Epidermal melanocyte (primary cell): ENCODE data around the gene GNGT2.
A peak's percentile ranks its signal among the peaks of the same experiment; 100 is the strongest.

ENCODE experiments used
- DNase-seq: peaks from one replicate; pipeline ENCODE4 v3.0.0; 2011; ENCODE audit warnings: low spot score; ENCODE audit not compliant: insufficient read length

Gene GNGT2

DNA sequence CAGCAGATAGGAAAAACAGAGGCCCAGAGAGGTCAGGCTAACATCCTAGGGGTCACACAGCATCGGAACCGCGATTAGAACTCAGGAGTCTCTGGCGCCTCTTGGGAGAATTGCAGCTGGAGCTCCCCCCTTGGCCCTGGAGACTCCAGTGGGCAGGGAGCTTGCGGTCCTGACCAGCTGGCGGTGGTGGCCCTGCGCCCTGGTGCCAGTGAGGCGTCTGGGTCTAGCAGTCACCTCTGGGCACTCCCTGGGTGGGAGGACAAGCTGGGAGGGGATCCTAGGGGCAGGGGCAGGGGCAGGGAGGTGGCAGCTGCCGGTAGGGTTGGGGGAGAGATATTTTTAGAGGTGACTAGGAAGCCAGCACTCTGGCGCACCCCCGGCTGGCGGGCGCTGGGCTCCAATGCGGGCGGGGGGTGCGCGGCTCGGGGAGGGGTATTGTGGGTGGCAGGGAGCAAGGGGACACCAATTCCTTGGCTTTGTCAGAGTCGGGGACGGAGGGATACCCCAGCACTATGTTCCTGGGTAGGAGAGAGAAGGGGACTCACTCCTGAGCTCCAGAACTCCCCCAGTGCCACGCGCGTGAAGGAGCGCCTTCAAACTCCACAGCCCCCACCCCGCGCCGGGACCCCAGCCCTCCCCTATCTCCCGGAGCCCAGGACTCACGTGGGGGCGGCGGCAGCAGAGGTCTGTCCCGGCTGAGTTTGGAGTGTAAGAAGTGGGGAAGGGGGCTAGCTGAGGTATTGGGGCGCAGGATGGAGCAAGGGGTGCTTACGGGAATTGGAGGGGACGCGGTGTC is 19.6 kb upstream of the GNGT2 start:
- DNase-seq: no peak

GRCh38 chr17:49229076-49229804 is 18.9 kb upstream of the GNGT2 start:
- no peak for DNase-seq

GRCh38 chr17:49227436-49228261 is 17.3 kb upstream of the GNGT2 start:
- peak; percentile 80 for DNase-seq

GRCh38 chr17:49226771-49227435 is 16.5 kb upstream of the GNGT2 start:
- DNase-seq: no peak

GRCh38 chr17:49225554-49226236 is 15.3 kb upstream of the GNGT2 start:
- DNase-seq: no peak

- DNase-seq: no peak
Measured at GRCh38 chr17:49224997-49225337, 14.6 kb upstream of the GNGT2 start.

- DNase-seq: no peak
Measured at GRCh38 chr17:49224198-49224996, 14.0 kb upstream of the GNGT2 start.

DNA sequence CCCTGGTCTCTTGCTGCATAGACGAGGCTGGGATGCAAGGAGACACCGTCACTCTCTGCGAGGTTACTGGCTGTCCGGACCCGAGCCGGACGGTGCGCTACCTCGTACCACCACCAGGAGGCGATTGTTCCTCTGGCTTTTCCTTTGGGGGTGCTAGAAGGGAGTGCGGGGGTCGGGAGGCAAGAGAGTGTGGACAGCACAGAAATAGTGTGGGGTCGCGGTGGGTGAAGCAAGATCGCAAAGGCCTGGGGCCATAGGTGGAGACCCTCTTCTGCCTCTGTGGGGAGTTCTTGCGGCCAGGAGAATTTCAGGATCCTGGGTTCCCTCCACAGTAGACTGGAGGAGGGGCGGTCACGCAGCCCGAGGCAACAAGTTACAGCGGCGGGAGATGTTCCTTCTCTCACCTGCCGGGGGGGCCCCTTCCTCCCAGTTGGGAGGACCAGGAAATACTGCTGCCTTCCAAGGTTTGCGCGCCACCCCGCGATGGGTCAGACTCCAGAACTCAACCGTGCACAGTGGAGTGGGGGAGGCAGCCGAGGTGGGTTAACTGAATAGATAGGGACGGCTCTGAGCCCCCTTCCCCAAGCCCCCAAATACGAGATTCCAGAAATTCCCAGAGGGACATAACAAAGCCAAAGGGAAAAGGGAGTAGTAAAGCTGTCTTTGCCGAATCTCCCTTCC is 13.3 kb upstream of the GNGT2 start:
- peak; percentile 70 for DNase-seq

DNA sequence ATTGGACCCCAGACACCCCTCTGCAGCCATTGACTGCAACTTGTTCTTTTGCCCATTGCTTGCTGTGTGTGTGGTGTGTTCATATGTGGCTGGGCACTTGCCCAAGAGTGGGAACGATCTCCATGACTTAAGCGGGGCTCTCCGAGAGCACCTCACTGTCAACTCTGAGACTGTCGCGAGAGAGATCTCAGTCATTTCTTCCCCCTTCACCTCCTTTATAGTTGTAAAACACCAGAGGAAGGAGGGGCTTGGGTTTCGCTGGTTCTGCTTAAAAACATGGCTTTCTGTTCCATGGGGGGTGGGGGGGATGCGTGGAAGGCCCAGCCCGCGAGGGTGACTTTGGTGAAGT is 12.8 kb upstream of the GNGT2 start:
- no peak for DNase-seq

DNA sequence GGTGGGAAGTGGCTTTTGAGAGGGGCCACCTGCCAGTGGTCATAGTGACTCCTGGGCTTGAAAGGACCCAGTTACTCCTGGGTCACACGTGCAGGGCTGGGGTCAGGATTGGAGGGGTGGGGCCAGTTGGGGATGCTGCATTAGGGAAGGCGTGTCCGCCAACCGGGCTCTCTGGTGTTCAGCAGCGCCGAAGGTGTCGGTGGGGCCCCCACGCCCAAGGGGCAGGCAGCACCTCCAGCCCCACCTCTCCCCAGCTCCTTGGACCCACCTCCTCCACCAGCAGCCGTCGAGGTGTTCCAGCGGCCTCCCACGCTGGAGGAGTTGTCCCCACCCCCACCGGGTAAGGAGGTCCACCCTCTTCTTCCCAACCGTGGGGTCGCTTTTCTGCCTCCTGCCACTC is 9.6 kb upstream of the GNGT2 start:
- DNase-seq: no peak

DNA sequence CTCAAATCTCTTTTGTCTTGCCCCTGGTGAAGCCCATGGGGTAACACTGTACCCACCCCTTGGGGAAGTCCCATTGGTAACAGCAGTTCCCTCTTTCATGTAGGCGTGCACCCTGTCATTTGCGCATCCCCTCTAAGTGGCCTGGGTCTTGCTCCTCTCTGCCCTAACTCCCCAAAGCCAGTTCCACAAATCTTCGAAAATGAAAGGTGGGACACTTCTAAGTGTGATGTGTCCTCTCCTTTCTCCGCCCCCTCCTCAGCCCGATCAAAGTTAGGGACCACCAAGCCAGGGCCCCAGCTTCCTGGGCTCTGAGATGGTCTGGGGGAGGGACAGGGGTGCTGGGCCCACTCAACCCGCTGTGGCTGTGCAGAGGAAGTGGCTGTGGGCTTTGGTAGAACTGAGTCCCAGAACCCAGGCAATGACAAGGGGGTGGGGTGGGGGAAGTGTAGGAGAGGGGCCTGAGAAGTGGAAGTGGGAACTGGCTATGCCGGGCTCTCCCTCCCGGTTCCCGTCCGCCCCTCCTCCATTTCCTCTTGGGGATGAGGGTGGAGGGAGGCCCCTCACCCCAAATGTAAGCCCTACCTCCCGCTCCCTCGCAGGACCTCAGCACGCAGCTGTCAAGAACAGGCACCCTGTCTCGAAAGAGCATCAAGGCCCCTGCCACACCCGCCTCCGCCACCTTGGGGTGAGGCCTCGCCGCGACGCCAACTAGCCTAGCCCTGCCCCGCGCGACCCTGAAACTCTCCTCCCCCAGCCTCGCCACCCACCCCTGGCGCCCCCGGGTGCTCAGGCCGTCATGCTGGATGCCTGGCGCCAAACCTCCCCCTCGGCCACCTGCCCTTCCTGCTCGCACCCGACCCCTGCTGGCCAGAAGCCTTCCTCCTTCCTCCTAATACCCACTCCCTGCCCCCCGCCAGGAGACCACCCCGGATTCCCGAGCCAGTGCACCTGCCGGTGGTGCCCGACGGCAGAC is 8.9 kb upstream of the GNGT2 start:
- peak; percentile 15 for DNase-seq

- peak; percentile 17 for DNase-seq
Measured at GRCh38 chr17:49217651-49218413, 7.5 kb upstream of the GNGT2 start.

DNA sequence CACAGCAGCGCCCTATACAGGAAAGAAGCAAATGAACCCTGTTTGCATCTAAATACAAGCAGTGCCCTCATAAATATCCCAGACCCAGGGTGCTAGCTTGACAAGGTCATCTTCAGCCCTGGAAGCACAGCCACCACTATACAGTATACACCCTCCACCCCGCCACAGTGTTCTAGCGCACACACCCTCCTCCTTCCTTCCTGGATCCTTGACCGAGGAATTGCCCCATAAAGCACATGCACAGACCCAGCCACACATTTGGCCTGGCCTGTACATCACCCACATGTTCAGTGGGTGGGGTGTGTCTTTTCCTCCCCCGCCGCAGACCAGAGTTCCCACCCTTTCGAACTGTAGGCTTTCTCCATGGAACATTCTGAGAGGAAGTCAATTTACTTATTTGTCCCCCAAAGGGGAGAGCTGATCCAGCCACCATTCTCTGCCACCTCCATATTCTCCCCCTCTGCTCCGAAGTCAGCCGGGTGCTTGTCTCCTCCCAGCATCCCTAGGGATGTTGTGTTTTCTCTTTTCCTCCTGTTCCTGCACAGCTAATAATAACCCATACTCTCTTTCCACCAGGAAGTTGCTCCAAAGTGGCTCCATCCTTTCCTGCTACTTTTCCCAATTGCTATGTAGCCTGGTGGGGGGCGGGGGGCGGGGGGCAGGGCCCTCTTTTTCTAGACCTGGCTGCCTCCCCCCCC is 6.7 kb upstream of the GNGT2 start:
- no peak for DNase-seq

GRCh38 chr17:49216482-49216881 is 6.1 kb upstream of the GNGT2 start:
- peak; percentile 4 for DNase-seq

DNA sequence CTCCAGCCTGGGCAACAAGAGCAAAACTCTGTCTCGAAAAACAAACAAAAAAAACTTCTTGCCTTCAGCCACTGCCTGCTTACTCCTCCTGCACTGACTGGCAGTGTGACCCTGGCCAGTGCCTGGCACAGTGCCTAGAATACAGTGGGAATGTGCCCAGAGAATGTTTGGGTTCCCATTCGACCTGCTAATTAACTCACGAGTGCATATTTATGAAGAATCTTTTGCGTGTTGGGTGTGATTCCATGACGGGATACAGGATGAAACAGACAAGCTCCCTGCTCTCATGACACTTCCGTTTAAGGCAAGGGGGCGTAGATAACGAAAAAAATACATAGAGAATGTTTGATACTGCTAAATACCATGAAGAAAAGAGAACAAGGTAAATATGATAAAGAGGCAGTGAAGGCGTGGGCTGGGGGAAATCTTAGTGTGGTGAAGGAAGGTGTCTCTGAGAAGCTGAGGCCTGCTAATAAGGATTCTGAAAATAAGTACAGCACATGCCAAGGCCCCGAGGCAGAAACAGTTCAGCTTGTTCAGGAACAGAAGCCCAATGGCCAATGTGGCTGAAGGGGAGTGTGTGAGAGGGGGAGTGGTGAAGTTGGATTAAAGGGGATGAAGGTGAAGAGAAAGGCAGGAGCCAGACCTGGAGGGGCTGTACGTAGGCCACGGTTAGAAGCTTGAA is 4.4 kb upstream of the GNGT2 start:
- peak; percentile 16 for DNase-seq

- peak; percentile 5 for DNase-seq
Measured at GRCh38 chr17:49213847-49214246, 3.5 kb upstream of the GNGT2 start.

DNA sequence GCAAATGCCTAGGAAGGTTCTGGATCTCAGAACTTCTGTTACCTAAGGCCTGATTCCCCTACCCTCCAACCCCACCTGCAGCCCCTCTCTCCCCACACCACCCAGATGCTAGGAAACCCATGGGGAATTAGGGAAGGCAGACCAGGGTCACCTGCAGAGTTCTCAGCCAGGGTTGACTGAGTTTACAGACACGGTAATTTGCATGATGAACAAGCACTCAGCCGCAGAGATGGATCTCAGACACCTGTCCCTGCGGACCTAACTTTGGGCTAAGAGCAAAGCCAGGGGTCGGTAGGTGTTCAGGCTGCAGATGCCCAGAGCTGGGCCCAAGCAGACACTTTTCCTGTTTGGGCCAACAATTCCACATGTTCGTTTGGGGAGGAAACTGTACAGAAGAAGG is 3.0 kb upstream of the GNGT2 start:
- DNase-seq: peak; percentile 5
